Central memory CD4-positive, alpha-beta T cell (primary cell): ENCODE measurements around the gene RAG1.
A peak's percentile ranks its signal among the peaks of the same experiment; 100 is the strongest.
"Not testable (repeated sequence)": the region's sequence is repeated elsewhere in the genome, so short reads cannot be mapped to it uniquely, and the experiment has no call there.

Experiments
- DNase-seq: peaks from one replicate; pipeline ENCODE4 v3.0.0; 2022
- total RNA-seq, 3 experiments: gene quantifications; one replicate each; lab custom pipeline; 2026; lab: John Stamatoyannopoulos, UW

The RAG1 gene
- 0.28 to 2.0 (median 1.2) reads per million in 3 experiments for total RNA-seq

DNA sequence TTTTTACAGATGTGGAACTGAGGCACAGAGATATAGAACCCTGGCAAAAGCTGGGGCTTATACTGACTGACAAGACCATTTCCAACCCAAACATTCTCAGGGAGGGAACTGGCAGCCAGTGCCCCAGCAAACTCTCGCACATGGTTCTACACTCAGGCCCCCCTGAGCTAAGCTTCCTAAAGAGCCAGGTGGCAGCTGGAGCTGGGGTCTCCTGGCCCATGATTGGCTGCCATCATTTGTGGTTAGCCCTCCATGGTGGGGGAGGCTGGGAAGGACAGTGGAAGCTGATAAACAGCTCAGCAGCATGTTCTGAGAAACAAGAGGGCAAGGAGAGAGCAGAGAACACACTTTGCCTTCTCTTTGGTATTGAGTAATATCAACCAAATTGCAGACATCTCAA is at the start of gene RAG1:
Gene RAG1 (plus strand): TSS at position 314 of the 400 bp plus-strand sequence. CDS start 5,298 bp downstream, outside the sequence.
- no peak for DNase-seq

- no peak for DNase-seq
Measured at GRCh38 chr11:36530840-36531239, 37.0 kb upstream of the RAG1 start.

- no peak for DNase-seq
Measured at GRCh38 chr11:36532941-36533601, 34.7 kb upstream of the RAG1 start.

DNA sequence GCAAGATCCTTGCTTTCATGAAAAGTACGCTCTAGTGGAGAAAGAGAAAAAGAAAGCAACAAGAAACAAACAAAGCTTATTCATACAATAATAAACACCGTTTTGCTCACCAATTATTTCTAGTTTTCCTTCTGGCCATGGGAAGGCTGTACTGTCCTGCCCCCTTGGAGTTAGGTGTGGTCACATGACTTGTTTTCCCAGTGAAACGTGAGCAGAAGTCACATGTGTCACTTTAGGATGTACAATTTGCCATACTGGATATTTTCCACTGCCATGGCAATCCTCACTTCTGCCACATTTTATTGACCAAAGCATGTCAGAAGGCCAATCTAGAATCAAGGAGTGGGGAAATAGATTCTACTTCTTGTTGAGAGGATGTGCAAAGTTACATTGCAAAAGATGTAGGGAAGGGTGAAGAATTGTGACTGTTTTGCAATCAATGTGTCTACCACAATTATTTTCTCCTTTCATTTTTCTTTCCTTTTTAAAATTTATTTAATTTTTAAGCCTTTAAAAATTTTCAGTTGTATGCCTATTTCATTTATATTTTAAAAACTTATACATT is 33.4 kb upstream of the RAG1 start:
- no peak for DNase-seq

- DNase-seq, result peak; percentile 6
Measured at GRCh38 chr11:36540998-36541397, 26.8 kb upstream of the RAG1 start.

DNA sequence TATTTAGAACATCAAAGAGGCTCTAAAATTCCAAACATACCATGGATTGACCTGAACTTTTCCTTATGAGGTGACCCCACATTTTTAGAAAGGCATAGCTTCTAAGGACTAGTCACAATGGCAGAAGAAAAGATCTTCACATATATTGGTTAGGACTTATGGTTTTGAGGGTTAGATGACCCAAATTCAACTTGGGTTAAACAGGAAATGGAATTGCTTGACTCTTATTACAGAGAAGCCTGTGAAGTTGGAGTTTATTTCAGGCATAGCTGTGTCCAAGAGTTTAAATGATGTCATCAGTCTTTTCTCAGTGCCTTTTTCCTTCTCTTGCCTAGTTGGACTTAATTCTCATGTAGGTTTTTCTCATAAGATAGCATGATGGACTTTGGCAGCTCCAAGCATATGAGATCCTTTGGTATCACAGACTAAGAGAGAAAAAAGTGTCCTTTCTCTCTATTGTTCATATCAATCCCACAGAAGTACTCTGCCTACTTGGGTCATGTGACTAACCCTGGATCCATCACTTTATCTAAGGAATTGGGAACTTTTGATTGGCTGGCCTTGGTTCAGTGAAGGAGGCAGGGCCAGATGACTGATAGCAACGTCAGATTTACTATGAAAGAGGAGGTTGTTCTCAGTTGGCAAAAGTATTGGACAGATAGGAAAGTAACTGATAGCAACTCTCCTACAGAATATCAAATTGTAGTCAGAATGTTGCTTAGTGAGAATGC is 17.3 kb upstream of the RAG1 start:
- DNase-seq, result no peak

DNA sequence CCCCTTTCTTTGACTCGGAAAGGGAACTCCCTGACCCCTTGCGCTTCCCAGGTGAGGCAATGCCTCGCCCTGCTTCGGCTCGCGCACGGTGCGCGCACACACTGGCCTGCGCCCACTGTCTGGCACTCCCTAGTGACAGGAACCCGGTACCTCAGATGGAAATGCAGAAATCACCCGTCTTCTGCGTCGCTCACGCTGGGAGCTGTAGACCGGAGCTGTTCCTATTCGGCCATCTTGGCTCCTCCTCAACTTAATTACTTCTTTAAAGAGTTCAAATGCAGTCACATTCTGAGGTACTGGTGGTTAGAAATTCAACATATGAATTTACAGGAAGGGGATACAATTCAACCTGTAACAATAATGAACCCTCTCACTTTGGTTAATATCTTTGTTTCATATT is 10.4 kb upstream of the RAG1 start:
- DNase-seq, result not testable (repeated sequence)

- DNase-seq, result no peak
Measured at GRCh38 chr11:36557991-36558390, 9.8 kb upstream of the RAG1 start.

- peak; percentile 24 for DNase-seq
Measured at GRCh38 chr11:36558571-36559413, 9.0 kb upstream of the RAG1 start.

DNA sequence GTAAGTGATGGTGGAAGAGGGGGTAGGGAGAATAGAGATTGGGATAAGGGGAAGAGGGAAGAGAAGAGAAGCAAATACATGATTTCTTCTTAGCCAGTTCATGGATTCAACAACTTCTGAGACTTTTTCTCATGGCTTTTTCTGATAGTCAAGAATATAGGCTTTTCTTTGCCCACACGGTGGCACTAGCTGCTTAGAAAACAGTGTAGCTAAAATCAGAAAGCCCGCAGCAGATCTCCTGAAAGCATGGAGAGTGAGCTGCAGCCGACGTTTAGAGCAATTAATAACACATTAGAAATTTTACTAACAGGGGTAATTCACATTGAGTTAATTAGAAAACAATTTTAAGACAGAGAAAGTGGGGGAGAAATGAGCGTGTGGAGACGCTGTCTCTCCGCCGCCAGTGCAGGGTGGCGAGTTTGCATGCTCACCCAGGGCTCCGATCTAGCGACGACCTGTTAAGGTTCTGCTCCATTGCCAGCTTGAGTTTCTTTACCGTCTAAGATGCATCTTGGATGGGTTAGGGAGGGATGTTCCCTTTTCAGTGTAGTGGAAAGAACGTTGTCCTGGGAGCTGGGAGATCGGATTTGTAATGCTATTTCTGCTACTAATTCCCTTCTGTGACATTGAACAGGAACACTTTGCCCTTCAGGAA is 3.3 kb upstream of the RAG1 start:
- DNase-seq, result peak; percentile 24

DNA sequence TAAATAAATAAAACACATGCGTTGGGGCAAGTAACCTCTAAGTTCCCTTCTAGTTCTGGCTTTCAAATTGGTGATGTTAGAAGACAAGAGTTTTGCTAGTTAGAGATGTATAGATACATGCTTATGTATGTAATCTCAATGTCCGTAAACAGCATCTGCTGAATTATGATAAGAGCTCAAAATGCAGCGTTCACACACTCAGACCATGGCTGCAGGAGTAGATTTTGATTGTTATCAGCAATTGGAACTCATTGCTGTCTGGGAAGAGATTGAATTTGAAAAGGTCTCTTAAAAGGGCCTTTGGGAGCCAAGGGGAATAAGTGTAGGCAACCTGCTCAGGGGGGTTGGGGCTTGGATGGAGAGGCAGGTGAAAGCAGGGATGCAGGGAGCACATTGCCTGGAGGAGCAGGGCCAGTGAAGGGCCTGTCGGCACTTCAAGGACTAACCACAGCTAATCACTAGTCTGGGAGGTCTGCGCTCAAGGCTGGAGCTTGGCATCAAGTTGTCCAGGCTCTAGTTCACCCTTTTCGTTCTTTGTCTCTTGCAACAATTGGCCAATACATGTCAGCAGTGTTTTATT is 2.7 kb upstream of the RAG1 start:
- DNase-seq, result no peak

- no peak for DNase-seq
Measured at GRCh38 chr11:36566407-36567053, 1.3 kb upstream of the RAG1 start.

- DNase-seq, result no peak
Measured at GRCh38 chr11:36569095-36569494, 1.3 kb downstream of the RAG1 start.

DNA sequence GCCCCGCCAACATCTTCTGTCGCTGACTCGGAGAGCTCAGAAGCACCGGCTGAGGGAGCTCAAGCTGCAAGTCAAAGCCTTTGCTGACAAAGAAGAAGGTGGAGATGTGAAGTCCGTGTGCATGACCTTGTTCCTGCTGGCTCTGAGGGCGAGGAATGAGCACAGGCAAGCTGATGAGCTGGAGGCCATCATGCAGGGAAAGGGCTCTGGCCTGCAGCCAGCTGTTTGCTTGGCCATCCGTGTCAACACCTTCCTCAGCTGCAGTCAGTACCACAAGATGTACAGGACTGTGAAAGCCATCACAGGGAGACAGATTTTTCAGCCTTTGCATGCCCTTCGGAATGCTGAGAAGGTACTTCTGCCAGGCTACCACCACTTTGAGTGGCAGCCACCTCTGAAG is 6.7 kb downstream of the RAG1 start:
- DNase-seq, result no peak

DNA sequence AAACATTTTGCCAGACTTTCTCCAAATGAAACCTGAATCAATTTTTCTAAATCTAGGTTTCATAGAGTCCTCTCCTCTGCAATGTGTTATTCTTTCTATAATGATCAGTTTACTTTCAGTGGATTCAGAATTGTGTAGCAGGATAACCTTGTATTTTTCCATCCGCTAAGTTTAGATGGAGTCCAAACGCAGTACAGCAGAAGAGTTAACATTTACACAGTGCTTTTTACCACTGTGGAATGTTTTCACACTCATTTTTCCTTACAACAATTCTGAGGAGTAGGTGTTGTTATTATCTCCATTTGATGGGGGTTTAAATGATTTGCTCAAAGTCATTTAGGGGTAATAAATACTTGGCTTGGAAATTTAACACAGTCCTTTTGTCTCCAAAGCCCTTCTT is 9.6 kb downstream of the RAG1 start:
- no peak for DNase-seq

- DNase-seq, result no peak
Measured at GRCh38 chr11:36577859-36578258, 10.1 kb downstream of the RAG1 start.

DNA sequence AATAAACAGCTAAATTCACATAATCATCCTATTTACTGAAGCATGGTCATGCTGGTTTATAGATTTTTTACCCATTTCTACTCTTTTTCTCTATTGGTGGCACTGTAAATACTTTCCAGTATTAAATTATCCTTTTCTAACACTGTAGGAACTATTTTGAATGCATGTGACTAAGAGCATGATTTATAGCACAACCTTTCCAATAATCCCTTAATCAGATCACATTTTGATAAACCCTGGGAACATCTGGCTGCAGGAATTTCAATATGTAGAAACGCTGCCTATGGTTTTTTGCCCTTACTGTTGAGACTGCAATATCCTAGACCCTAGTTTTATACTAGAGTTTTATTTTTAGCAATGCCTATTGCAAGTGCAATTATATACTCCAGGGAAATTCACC is 10.7 kb downstream of the RAG1 start:
- DNase-seq, result no peak

- no peak for DNase-seq
Measured at GRCh38 chr11:36581536-36581935, 13.7 kb downstream of the RAG1 start.

DNA sequence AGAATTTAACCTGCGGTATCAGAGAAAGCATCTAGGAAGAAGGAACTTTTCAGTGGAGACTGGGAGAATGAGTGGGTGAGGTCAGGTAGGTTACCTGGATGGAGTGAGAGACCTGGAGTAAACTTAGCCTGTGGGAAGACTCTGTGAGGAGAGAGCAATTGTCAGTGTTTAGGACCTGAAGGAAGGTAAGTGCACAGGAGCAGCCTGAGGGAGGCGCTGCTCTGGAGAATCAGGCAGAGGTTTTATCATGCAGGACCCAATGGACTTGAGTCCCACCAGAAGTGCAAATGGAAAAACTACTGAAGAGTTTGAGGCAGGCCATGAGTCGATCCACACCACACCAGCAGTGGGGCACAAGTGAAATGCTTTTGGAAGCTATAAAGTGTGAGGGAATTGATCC is 15.9 kb downstream of the RAG1 start:
- no peak for DNase-seq

DNA sequence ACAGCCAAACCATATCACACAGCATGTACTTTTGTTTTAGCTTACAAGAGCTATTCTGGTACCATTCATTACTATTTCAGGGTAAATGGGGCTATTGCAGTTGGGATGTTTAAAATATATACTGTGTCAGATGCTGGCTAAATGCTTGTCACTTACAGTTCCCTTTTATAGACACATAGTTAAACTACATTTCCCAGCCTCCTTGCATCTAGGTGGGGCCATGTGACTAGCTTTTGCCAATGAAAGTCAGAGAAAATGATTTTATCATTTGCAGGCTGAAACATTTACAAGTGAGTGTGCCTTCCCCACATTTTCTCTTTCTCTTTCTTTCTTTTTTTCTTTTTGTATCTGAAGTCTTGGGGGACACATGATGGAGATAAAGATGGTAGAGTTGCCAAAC is 18.7 kb downstream of the RAG1 start:
- DNase-seq, result no peak

- no peak for DNase-seq
Measured at GRCh38 chr11:36588099-36588498, 20.3 kb downstream of the RAG1 start.

DNA sequence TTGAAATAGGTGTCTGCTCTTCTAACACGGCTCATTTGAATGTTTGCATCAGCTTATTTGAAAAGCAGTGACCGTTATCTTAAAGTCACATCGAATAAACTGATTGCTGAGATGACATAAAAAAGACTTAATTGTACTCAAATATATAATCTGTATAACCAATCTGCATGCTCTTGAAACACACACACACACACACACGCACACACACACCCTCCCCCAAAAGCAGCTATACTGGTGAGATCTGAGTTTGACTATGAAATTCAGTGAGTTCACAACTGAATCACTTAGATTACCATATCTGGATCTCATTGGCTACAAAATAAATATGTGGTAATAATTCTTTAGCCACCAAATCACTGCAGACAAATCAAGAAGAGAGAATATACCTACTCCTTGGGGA is 22.7 kb downstream of the RAG1 start:
- DNase-seq, result no peak
